Epidermal melanocyte (primary cell): Measurements from ENCODE around the gene GYPC.
"Not testable (repeated sequence)": the region's sequence is repeated elsewhere in the genome, so short reads cannot be mapped to it uniquely, and the experiment has no call there.

Experiments used
- DNase-seq: peaks from one replicate; pipeline ENCODE4 v3.0.0; 2011; ENCODE audit warnings: low spot score; ENCODE audit not compliant: insufficient read length

GYPC gene

GRCh38 chr2:126698376-126698775, 42.4 kb downstream of the GYPC start:
- no peak for DNase-seq

- DNase-seq, result no peak
These were observed 43.1 kb downstream of the GYPC start for GRCh38 chr2:126699018-126699417.

GRCh38 chr2:126699716-126700581, 44.0 kb downstream of the GYPC start:
- no peak for DNase-seq

GRCh38 chr2:126700677-126701076, 44.7 kb downstream of the GYPC start:
- no peak for DNase-seq

GRCh38 chr2:126703311-126703710, 47.4 kb downstream of the GYPC start:
- no peak for DNase-seq

- DNase-seq, result peak; percentile 21
These were observed 48.6 kb downstream of the GYPC start for GRCh38 chr2:126704434-126705160.

GRCh38 chr2:126707191-126707590, 51.2 kb downstream of the GYPC start:
- no peak for DNase-seq

GRCh38 chr2:126707941-126708340, 52.0 kb downstream of the GYPC start:
- DNase-seq, result no peak

GRCh38 chr2:126714191-126714965, 58.4 kb downstream of the GYPC start:
- DNase-seq, result no peak

- DNase-seq, result no peak
These were observed 59.2 kb downstream of the GYPC start for GRCh38 chr2:126715111-126715510.

GRCh38 chr2:126715576-126716406, 59.8 kb downstream of the GYPC start:
- no peak for DNase-seq

- not testable (repeated sequence) for DNase-seq
These were observed 61.3 kb downstream of the GYPC start for GRCh38 chr2:126717277-126717676.

- DNase-seq, result no peak
These were observed 62.0 kb downstream of the GYPC start for GRCh38 chr2:126717928-126718327.

- DNase-seq, result no peak
These were observed 63.4 kb downstream of the GYPC start for GRCh38 chr2:126719191-126719832.

GRCh38 chr2:126719833-126720351, 63.9 kb downstream of the GYPC start:
- no peak for DNase-seq

GRCh38 chr2:126720638-126721037, 64.7 kb downstream of the GYPC start:
- no peak for DNase-seq

- DNase-seq, result no peak
These were observed 66.1 kb downstream of the GYPC start for GRCh38 chr2:126722081-126722480.

GRCh38 chr2:126722546-126722945, 66.6 kb downstream of the GYPC start:
- no peak for DNase-seq

- no peak for DNase-seq
These were observed 67.4 kb downstream of the GYPC start for GRCh38 chr2:126723281-126723815.

GRCh38 chr2:126725580-126725979, 69.6 kb downstream of the GYPC start:
- no peak for DNase-seq
